Astrocyte (in vitro differentiated cells and primary cell): ENCODE results near the gene ASH1L.

Source experiments
- EZH2 ChIP-seq: IDR thresholded peaks from 2 replicates; pipeline ENCODE4 v1.6.1; 2012; ENCODE audit warnings: mild to moderate bottlenecking, low read length, inconsistent platforms; ENCODE audit not compliant: insufficient read depth
- TF ChIP-seq, protein P1 (sequence below): IDR thresholded peaks from 2 replicates; pipeline ENCODE4 v1.5.1; 2011; ENCODE audit warnings: low read depth, mild to moderate bottlenecking, inconsistent platforms, low read length, moderate library complexity; ENCODE audit not compliant: insufficient read depth

DNA sequence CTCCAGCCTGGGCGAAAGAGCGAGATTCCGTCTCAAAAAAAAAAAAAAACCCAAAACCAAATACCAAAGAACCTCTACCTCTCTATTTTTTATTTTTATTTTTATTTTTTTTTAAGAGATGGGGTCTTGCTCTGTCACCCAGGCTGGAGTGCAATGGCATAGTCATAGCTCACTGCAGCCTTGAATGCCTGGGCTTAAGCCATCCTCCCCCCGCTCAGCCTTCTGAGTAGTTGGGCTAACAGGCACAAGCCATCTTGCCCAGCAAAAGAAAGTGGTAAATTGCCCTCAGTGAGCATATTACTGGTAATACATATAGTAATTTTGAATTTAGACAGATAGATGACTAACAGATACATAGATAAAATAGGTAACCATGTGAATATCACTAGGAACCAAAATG is 77.4 kb downstream of the ASH1L start:
- TF ChIP-seq, protein P1, sequence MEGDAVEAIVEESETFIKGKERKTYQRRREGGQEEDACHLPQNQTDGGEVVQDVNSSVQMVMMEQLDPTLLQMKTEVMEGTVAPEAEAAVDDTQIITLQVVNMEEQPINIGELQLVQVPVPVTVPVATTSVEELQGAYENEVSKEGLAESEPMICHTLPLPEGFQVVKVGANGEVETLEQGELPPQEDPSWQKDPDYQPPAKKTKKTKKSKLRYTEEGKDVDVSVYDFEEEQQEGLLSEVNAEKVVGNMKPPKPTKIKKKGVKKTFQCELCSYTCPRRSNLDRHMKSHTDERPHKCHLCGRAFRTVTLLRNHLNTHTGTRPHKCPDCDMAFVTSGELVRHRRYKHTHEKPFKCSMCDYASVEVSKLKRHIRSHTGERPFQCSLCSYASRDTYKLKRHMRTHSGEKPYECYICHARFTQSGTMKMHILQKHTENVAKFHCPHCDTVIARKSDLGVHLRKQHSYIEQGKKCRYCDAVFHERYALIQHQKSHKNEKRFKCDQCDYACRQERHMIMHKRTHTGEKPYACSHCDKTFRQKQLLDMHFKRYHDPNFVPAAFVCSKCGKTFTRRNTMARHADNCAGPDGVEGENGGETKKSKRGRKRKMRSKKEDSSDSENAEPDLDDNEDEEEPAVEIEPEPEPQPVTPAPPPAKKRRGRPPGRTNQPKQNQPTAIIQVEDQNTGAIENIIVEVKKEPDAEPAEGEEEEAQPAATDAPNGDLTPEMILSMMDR = no peak
- no peak for TF ChIP-seq EZH2
